HCT116 (cell line): ENCODE measurements around the gene CEMP1.

Source experiments
- CTCF ChIP-seq, 3 experiments: fragments of 200-600 bp in 1 of 3; sonication (generic) in 1 of 3; IDR thresholded peaks in 2 of 3; conservative IDR thresholded peaks in 1 of 3; 2 replicates each; pipeline ENCODE4 v1.5.1; 2012 to 2017; ENCODE audit warnings: low read depth in 2 of 3, low read length in 2 of 3, antibody characterized with exemption in 1 of 3, borderline replicate concordance in 1 of 3, control low read depth in 1 of 3, mild to moderate bottlenecking in 1 of 3, mixed read lengths in 1 of 3, mixed run types in 1 of 3, moderate library complexity in 1 of 3; ENCODE audit not compliant: insufficient read depth in 1 of 3
- TF ChIP-seq, protein P1 (sequence below): IDR thresholded peaks from 2 replicates; pipeline ENCODE4 v1.6.1; 2012

DNA sequence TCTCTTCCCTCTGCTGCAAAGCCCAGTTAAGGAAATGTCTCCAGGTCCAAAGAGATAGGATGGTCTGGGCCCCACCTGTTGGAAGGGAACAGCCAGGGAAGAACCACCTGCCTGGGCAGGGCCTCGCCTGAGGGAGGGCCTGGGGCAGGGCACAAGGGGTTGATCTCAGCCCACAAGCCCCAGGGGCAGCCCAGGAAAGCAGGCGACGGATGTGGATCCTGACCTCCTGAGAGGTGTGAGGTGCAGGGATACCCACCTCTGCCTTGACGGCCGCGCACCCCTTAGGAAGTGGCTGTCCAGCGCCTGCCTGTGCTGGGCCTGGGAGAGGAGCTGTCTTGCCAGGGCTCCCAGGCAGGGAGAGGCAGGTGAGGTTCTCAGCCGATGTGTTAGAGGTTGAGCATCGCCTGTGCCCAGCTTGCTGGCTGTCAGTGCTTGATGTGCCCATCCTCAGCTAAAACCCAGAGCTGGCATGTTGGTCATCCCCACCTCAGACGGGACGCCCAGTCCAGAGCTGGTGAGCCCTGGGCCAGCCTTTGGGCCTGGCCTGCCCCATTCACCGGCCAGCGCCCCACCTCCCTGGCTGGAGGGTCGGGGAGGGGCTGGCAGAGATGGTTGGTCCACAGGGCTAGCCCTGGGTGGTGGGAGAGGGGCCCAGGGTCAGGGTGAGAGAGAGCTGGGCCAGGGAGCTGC is 434 bp downstream of the CEMP1 start:
- no peak for TF ChIP-seq CTCF (IDR thresholded peaks at IDR 0.05 in 2 of 3, conservative IDR thresholded peaks at IDR 0.05 in 1 of 3; ENCODE audit: borderline replicate concordance in 1 of 3, insufficient read depth in 1 of 3, low read depth in 2 of 3, low read length in 2 of 3)
- TF ChIP-seq, protein P1, sequence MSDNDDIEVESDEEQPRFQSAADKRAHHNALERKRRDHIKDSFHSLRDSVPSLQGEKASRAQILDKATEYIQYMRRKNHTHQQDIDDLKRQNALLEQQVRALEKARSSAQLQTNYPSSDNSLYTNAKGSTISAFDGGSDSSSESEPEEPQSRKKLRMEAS = no peak
